Measurements from ENCODE around the gene TRNP1.

DNA sequence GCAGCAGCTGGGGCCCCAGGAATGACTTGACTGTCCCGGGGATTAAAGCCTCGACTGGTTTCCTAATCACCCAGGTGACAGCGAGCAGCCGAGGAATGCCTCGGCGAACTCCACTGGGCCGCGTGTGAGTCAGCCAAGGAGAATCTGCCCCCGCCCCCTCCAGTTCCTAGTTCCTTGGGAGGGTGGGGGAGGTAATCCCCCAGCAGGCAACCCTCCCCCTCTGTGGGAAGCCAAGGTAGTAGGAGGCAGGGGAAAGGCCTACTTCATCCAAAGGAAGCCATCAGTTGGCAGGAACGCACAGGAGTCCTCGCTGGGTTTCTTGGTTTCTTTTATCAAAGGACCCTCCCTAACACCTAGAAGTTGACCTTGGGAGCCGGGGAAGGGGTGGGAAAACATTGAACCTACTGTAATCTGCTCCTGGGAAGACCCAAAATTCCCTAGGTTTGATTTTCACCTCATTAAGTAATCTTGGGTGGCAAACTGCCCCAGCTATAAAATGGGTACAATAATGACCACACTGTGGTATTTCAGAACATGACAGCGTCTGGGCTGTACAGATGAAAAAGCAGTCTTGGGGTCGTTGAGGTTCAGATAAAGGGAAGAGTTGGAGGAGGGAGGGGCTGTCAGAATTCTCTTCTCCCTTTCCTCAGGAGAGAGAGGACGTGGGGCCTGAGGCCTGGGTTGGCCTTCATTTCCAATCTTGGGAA, 17.7 kb downstream of the TRNP1 start:
- TF ChIP-seq EZH2 (IDR thresholded peaks at IDR 0.05; ENCODE audit: borderline replicate concordance, insufficient read depth, low read length, poor library complexity, severe bottlenecking) (no peak), EP300 (conservative IDR thresholded peaks at IDR 0.05; ENCODE audit: poor library complexity, severe bottlenecking) (no peak)
- TF ChIP-seq, protein P1, sequence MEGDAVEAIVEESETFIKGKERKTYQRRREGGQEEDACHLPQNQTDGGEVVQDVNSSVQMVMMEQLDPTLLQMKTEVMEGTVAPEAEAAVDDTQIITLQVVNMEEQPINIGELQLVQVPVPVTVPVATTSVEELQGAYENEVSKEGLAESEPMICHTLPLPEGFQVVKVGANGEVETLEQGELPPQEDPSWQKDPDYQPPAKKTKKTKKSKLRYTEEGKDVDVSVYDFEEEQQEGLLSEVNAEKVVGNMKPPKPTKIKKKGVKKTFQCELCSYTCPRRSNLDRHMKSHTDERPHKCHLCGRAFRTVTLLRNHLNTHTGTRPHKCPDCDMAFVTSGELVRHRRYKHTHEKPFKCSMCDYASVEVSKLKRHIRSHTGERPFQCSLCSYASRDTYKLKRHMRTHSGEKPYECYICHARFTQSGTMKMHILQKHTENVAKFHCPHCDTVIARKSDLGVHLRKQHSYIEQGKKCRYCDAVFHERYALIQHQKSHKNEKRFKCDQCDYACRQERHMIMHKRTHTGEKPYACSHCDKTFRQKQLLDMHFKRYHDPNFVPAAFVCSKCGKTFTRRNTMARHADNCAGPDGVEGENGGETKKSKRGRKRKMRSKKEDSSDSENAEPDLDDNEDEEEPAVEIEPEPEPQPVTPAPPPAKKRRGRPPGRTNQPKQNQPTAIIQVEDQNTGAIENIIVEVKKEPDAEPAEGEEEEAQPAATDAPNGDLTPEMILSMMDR (IDR thresholded peaks at IDR 0.05; ENCODE audit: poor library complexity, severe bottlenecking) = no peak
